Natural killer cell (primary cell): ENCODE results near the gene GATAD2A. TPM values are rescaled to one million over a fixed set of nuclear protein-coding genes. Genes with fewer than 3 reads are reported as not detected.
A peak's percentile ranks its signal among the peaks of the same experiment; 100 is the strongest.

Experiments used
- ATAC-seq, 3 donors: fragments of 150-1000 bp in 2 of 3; fragments of 200-7000 bp in 1 of 3; cut with Tn5 transposase; 1 replicate in 1 of 3; 2 replicates in 2 of 3; pipeline ENCODE4 v1.10.0; 2021; ENCODE audit warnings: mild to moderate bottlenecking in 2 of 3, moderate library complexity in 2 of 3
- DNase-seq, 2 donors: peaks; one replicate each; pipeline versions ENCODE4 v3.0.0 to v3.0.0-alpha.2; 2013 to 2021; ENCODE audit warnings: mixed read lengths in 1 of 2
- H3K27ac ChIP-seq: one replicate; pipeline ENCODE4 v1.5.1; 2013; ENCODE audit warnings: mild to moderate bottlenecking, low read length
- H3K27me3 ChIP-seq: one replicate; pipeline ENCODE4 v1.6.1; 2013; ENCODE audit warnings: low read length; ENCODE audit not compliant: control insufficient read depth, insufficient read depth
- H3K36me3 ChIP-seq: one replicate; pipeline ENCODE4 v1.6.1; 2013; ENCODE audit warnings: low read length; ENCODE audit not compliant: control insufficient read depth, insufficient read depth
- H3K4me1 ChIP-seq: one replicate; pipeline ENCODE4 v1.6.1; 2013; ENCODE audit warnings: low read length; ENCODE audit not compliant: control insufficient read depth, insufficient read depth
- H3K4me3 ChIP-seq: one replicate; pipeline ENCODE4 v1.5.1; 2013; ENCODE audit warnings: low read length
- H3K9me3 ChIP-seq: one replicate; pipeline ENCODE4 v1.6.1; 2013; ENCODE audit warnings: low read length; ENCODE audit not compliant: control insufficient read depth, insufficient read depth
- H3K27ac Mint-ChIP-seq, 2 donors: one replicate each; pipeline ENCODE4 v1.8.0; 2022; ENCODE audit warnings: mild to moderate bottlenecking in 2 of 2, mixed read lengths in 2 of 2, moderate library complexity in 1 of 2
- H3K27me3 Mint-ChIP-seq, 2 donors: one replicate each; pipeline ENCODE4 v1.8.0; 2022; ENCODE audit warnings: low read depth in 2 of 2, mixed read lengths in 2 of 2
- H3K36me3 Mint-ChIP-seq: one replicate; pipeline ENCODE4 v1.8.0; 2022; ENCODE audit warnings: mixed read lengths
- H3K4me1 Mint-ChIP-seq, 2 donors: one replicate each; pipeline ENCODE4 v1.8.0; 2022; ENCODE audit warnings: mixed read lengths in 2 of 2
- H3K4me3 Mint-ChIP-seq: one replicate; pipeline ENCODE4 v1.8.0; 2022; ENCODE audit warnings: mild to moderate bottlenecking, moderate library complexity, mixed read lengths
- H3K9me3 Mint-ChIP-seq, 2 donors: one replicate each; pipeline ENCODE4 v1.8.0; 2022; ENCODE audit warnings: mixed read lengths in 2 of 2
- CTCF ChIP-seq: fragments of 200-600 bp; IDR thresholded peaks from one replicate; pipeline ENCODE4 v1.8.0; 2022; ENCODE audit warnings: antibody characterized with exemption
- WGBS: methylation state at CpG from one replicate; pipeline ENCODE4 v1.1.7; 2013; ENCODE audit warnings: missing lambda C conversion rate; ENCODE audit not compliant: insufficient coverage; 5-methylcytosine and 5-hydroxymethylcytosine counted together
- intact Hi-C: fragments of 100-400 bp; cut with micrococcal nuclease; formaldehyde crosslinking; loops from one replicate; pipeline ENCODE4 v1.14.2; 2022
- total RNA-seq, 4 donors: library from RNA; stranded (reverse); fragments of 120-200 nt in 1 of 4; gene quantifications; one replicate each; pipeline versions ENCODE4 v1.2.3 to v1.2.4, GENCODE V29; 2013 to 2022

The GATAD2A gene
- total RNA-seq, result 100 to 1,000 TPM; 209 to 232 (median 230) TPM
- 64.5 TPM for total RNA-seq (2013)

- under 1% methylated on average over 89 of the region's 90 CpGs for WGBS
- Mint-ChIP-seq H3K36me3 (no peaks in the 10 kb centered on the region), H3K4me3 (peak within 1 kb of the TSS; percentile 94), H3K9me3 (no peaks in the 10 kb centered on the region), H3K4me1 (peaks cover 60 to 61% of the 10 kb centered on the region in 2 donors), H3K27me3 (no peaks in the 10 kb centered on the region), H3K27ac (peak within 1 kb of the TSS; percentile 89 to 90)
- Histone ChIP-seq H3K27me3 (no peaks in the 10 kb centered on the region), H3K27ac (peak within 1 kb of the TSS; percentile 79), H3K36me3 (no peaks in the 10 kb centered on the region), H3K4me1 (peaks cover 59% of the 10 kb centered on the region), H3K9me3 (no peaks in the 10 kb centered on the region), H3K4me3 (peak within 1 kb of the TSS; percentile 59)
- ATAC-seq (peak; percentile 79 to 97 (median 83)), DNase-seq (peak; percentile 96 to 97)
- TF ChIP-seq CTCF, result no peak
- intact Hi-C loops, result loop anchor here (1.0 to 5.0 kb wide), 4 partner anchors 20 to 84 kb away; no protein-coding TSS in a partner anchor
Observed at GRCh38 chr19:19404879-19405860, at the start of gene GATAD2A. Gene GATAD2A, plus strand, starts transcription at chr19:19405675. Its CDS starts 59,671 bp downstream, at chr19:19465346.

- 97% methylated on average over 11 of the region's 11 CpGs for WGBS
- Mint-ChIP-seq H3K27me3 (no peaks in the 10 kb centered on the region), H3K27ac (no peak overlapping the region), H3K9me3 (no peaks in the 10 kb centered on the region), H3K4me1 (peaks cover 6 to 15% of the 10 kb centered on the region in 2 donors), H3K4me3 (no peak overlapping the region), H3K36me3 (no peaks in the 10 kb centered on the region)
- DNase-seq (no peak), ATAC-seq (no peak)
- Histone ChIP-seq H3K4me3 (no peak overlapping the region), H3K27ac (no peak overlapping the region), H3K36me3 (peaks cover 49% of the 10 kb centered on the region), H3K27me3 (no peaks in the 10 kb centered on the region), H3K4me1 (peaks cover 10% of the 10 kb centered on the region), H3K9me3 (no peaks in the 10 kb centered on the region)
- no peak for TF ChIP-seq CTCF
- intact Hi-C loops, result no loop called here
Observed at GRCh38 chr19:19356500-19356899, 49.0 kb upstream of the GATAD2A start.

- Mint-ChIP-seq H3K4me1 (peaks cover 6 to 20% of the 10 kb centered on the region in 2 donors), H3K36me3 (no peaks in the 10 kb centered on the region), H3K9me3 (no peaks in the 10 kb centered on the region), H3K4me3 (no peak overlapping the region), H3K27me3 (no peaks in the 10 kb centered on the region), H3K27ac (peak overlapping the region; percentile 35 to 48)
- Histone ChIP-seq H3K4me3 (no peak overlapping the region), H3K27ac (no peak overlapping the region), H3K9me3 (no peaks in the 10 kb centered on the region), H3K36me3 (peaks cover 48% of the 10 kb centered on the region), H3K4me1 (peaks cover 10% of the 10 kb centered on the region), H3K27me3 (no peaks in the 10 kb centered on the region)
- no peak for TF ChIP-seq CTCF
- no peak for DNase-seq
- ATAC-seq, result no peak
- WGBS, result 97% methylated on average over 11 of the region's 13 CpGs
- intact Hi-C loops, result no loop called here
Observed at GRCh38 chr19:19356901-19357566, 48.4 kb upstream of the GATAD2A start.
